ENCODE results near the gene TTLL3.

The TTLL3 gene

DNA sequence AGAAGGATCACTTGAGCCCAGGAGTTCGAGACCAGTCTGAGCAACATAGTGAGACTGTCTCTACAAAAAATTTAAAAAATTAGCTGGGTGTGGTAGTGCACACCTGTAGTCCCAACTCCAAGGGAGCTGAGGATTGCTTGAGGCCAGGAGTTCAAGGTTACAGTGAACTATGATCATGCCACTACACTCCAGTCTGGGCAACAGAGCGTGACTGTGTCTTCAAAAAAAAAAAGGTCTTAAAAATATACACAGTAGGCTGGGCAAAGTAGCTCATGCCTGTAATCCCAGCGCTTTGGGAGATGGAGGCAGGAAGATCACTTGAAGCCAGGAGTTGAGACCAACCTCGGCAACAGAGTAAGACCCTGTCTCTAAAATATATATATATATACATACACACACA lies 29.2 kb upstream of the TTLL3 start:
- no peak for DNase-seq (ENCODE audit: low read depth, low spot score)

GRCh38 chr3:9781551-9781950 lies 28.5 kb upstream of the TTLL3 start:
- no peak for DNase-seq (ENCODE audit: low read depth, low spot score)

DNA sequence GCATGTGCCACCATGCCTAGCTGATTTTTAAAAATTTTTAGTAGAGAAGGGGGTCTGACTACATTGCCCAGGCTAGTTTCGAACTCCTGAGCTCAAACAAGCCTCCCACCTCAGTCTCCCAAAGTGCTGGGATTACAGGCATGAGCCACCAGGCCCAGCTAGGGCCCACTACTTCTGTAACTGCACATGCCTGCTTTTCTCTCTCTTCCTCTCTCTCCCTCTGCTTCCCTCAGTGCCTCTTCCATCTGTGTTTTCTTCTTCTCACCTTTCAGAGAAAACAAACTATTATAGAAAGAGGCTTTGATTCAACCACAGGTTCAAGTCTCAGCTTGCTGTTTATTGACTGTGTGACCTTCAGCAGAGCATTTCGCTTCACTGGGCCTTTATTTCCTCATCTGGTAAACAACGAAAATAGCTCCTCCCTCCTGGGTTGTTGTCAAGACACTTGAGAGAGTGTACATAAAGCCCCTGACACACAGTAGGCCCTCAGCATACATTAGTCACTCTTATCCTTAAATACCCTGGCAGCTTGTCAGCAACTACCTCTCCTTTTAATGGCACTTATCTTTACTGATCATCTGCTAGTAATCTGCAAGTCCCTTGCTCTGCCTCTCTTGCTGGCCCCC lies 28.0 kb upstream of the TTLL3 start:
- DNase-seq (ENCODE audit: low read depth, low spot score): no peak

GRCh38 chr3:9782770-9783169 lies 27.3 kb upstream of the TTLL3 start:
- DNase-seq (ENCODE audit: low read depth, low spot score): no peak

DNA sequence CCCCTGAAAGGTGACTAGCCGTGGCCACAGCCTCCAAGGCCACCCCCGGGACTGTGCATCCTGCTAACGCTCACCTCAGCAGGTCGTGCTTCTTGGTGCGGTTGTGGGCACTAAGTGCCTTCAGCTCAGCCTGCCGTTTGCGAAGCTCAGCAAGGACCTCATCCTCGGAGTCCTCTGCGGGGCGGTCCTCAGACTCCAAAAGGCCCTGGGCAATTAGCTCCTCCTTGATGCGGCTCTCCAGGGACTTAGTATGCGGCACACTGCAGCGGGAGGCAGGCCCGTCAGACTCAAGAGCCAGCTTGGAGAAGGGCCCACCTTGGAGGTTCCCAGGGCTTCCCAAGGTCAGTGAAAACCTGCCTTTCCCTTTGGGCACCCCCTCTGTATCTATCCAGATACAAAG lies 26.1 kb upstream of the TTLL3 start:
- DNase-seq (ENCODE audit: low read depth, low spot score): no peak

DNA sequence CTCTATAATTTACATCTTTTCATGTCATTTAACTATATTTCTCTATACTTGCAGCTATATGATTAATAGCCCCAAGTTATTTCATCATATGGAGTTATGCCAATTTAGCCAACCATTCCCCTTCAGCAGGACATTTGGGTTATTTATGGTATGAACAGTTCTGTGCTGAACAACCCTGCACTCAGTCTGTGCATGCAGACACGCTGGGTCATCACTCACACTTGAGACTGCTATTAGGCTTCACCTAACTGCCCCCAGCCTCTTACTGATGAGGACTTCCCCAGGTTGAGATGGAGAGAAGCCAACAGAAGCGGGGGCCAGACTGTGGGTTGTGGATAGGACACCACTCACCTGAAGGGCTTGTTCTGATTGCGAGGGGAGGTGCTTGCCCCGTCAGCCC lies 25.1 kb upstream of the TTLL3 start:
- DNase-seq (ENCODE audit: low read depth, low spot score): no peak

GRCh38 chr3:9785602-9786001 lies 24.5 kb upstream of the TTLL3 start:
- no peak for DNase-seq (ENCODE audit: low read depth, low spot score)

- DNase-seq (ENCODE audit: low read depth, low spot score): no peak
These were observed 23.8 kb upstream of the TTLL3 start for GRCh38 chr3:9786209-9786739.

GRCh38 chr3:9786825-9787669 lies 23.0 kb upstream of the TTLL3 start:
- DNase-seq (ENCODE audit: low read depth, low spot score): no peak

GRCh38 chr3:9787714-9788113 lies 22.3 kb upstream of the TTLL3 start:
- no peak for DNase-seq (ENCODE audit: low read depth, low spot score)

DNA sequence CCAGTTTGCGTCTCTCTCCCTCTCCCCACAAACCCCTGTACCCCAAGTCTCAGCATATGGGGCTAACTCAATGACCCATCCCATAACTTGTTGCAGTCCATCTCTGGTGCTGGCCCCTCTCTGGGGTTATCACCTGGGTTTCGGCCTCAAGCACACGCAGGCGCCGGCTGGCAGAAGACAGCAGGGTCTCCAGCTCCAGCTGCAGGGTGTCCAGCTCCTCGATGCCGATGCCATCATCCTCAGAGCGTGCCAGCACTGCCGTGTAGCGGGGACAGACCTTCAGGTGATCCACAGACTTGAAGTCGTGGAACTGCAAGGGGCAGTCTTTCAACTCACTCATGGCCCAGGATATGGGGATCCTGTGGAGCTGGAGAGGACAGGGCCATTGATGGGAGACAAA lies 18.9 kb upstream of the TTLL3 start:
- DNase-seq (ENCODE audit: low read depth, low spot score): no peak

GRCh38 chr3:9791790-9792404 lies 18.2 kb upstream of the TTLL3 start:
- no peak for DNase-seq (ENCODE audit: low read depth, low spot score)

DNA sequence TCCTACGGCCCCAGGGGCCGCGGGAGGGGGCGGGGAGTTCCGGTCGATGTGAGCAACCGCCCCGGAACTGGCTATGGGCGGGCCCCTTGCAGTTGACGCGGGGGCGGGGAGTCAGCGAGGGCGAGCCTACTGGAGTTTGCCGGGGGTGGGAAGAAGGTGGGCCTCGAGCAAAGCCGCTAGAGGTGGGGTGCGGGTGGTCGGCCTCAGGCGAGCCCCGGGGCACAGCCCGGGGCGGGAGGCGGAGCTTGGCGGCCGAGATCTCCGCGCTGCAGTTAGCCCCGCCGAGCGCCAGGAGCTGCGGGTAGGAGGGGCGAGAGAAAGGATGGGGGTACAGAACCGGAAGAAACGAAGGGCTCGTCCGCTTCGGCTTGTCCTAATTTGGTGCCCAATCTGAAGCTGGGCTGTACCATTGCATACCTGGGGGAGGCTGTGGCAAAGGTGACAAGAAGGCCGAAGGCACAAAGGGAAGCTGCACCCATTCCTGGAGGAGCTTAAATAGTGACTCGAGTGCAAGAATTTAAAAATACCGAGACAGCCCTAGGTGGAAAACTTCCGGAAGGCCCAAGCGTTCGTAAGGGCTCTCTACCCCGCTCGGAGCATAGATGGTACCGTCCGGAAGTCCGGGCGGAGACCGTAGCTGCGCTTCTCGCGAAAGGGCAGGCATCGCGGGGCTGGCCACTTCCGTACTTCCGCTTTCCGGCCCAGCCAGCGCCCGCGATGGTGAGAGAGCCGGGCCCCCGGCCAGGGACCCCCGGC lies 17.5 kb upstream of the TTLL3 start, which contains the start of the genes ARPC4 and TADA3:
TSS of gene ARPC4 (plus strand) at position 678 of the 756 bp plus-strand sequence. CDS start at position 718, 40 bp downstream.
TSS of gene TADA3 (minus strand) at position 69 of the 756 bp plus-strand sequence. CDS start 1,007 bp downstream, outside the sequence.
- peak; percentile 83 for DNase-seq (ENCODE audit: low read depth, low spot score)

- DNase-seq (ENCODE audit: low read depth, low spot score): no peak
These were observed 16.8 kb upstream of the TTLL3 start for GRCh38 chr3:9793161-9793781.

- DNase-seq (ENCODE audit: low read depth, low spot score): no peak
These were observed 15.7 kb upstream of the TTLL3 start for GRCh38 chr3:9794400-9794799.

GRCh38 chr3:9795207-9795606 lies 14.9 kb upstream of the TTLL3 start:
- DNase-seq (ENCODE audit: low read depth, low spot score): no peak

DNA sequence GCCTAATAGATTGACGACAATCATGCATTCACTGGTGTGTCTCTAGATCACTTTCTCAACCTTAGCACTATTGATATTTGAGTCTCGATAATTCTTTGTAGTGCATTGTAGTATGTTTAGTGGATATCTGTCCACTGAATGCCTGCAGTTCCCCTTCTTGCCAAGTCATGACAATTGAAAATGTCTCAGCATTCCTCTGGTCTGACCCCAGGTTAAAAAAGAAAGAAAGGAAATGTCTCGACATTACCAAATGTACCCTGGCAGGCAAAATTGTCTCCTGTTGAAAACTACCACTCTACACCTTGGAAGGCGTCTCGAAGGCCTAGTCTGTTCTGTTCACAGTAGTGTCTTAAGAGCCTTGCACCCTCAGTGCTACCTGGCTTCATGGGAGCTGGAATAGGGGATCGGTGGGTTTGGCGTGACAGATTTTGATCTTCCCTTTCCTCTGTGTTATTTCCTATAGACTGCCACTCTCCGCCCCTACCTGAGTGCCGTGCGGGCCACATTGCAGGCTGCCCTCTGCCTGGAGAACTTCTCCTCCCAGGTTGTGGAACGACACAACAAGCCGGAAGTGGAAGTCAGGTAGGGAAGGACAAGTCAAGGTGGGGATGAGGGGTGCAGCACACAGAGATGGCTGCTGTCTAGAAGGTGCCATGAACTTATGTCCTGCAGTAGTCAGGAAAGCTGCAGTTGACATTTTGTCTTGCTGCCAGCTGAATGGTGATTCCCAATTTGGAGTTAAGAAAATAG lies 12.7 kb upstream of the TTLL3 start:
- no peak for DNase-seq (ENCODE audit: low read depth, low spot score)

GRCh38 chr3:9800529-9800928 lies 9.5 kb upstream of the TTLL3 start:
- DNase-seq (ENCODE audit: low read depth, low spot score): no peak

GRCh38 chr3:9803494-9803893 lies 6.6 kb upstream of the TTLL3 start:
- no peak for DNase-seq (ENCODE audit: low read depth, low spot score)

GRCh38 chr3:9804996-9805395 lies 5.1 kb upstream of the TTLL3 start:
- DNase-seq (ENCODE audit: low read depth, low spot score): no peak
